Measurements from ENCODE around the gene ZNF84.

- TF ChIP-seq CTCF (conservative IDR thresholded peaks at IDR 0.05; ENCODE audit: low read depth in 2 of 2) (no peak), POLR2AphosphoS5 (IDR thresholded peaks at IDR 0.05; ENCODE audit: low read depth) (no peak), EZH2 (IDR thresholded peaks at IDR 0.05; ENCODE audit: low read depth, unreplicated experiment) (no peak), ZNF331 (CRISPR knock-in tag; IDR thresholded peaks at IDR 0.05; ENCODE audit: low read depth) (no peak), EZH2phosphoT487 (IDR thresholded peaks at IDR 0.05; ENCODE audit: unreplicated experiment) (no peak), JUNB (IDR thresholded peaks at IDR 0.05; ENCODE audit: unreplicated experiment) (no peak)
Observed at GRCh38 chr12:133061954-133062353, 24.6 kb downstream of the ZNF84 start.

Measured in GM23338 (cell line).